Activated CD4-positive, alpha-beta T cell treated with anti-CD3 and anti-CD28 coated beads, Interleukin-2, amount 50 U/mL, for 24 hours (primary cell): ENCODE data around the gene KRTAP5-3.
"Not testable (repeated sequence)": the region's sequence is repeated elsewhere in the genome, so short reads cannot be mapped to it uniquely, and the experiment has no call there.

Experiments
- DNase-seq, 2 donors: peaks; one replicate each; pipeline ENCODE4 v3.0.0-alpha.2; 2020; ENCODE audit warnings: low read depth in 1 of 2, low spot score in 1 of 2

Gene KRTAP5-3

GRCh38 chr11:1584661-1585370 lies 23.4 kb downstream of the KRTAP5-3 start, which contains the start of gene KRTAP5-1:
Gene KRTAP5-1 (minus strand): TSS chr11:1585283. CDS start chr11:1585249, 34 bp downstream.
- DNase-seq: not testable (repeated sequence)

- DNase-seq: not testable (repeated sequence)
These were observed 25.4 kb downstream of the KRTAP5-3 start for GRCh38 chr11:1582909-1583308.

DNA sequence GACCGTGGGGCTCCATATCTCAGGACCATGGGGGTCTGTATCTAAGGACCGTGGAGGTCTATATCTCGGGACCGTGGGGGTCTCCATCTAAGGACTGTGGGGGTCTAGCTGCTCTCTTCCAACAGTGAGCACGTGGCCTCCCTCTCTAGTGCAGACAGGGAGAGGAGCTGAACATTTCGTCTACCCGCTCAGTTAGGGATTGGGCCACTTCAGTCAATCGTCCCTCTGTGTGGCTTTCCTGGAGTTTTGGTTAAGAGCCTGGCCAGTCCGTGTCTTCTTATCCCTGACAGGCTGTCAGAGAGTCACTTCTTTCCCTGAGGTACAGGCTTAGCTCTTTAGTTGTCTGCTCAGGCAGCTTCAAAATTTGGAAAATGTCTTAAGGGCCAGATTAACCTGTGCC lies 26.3 kb downstream of the KRTAP5-3 start:
- DNase-seq: no peak

GRCh38 chr11:1576825-1577224 lies 31.4 kb downstream of the KRTAP5-3 start:
- no peak for DNase-seq

- not testable (repeated sequence) for DNase-seq
These were observed 32.5 kb downstream of the KRTAP5-3 start for GRCh38 chr11:1575756-1576155.

DNA sequence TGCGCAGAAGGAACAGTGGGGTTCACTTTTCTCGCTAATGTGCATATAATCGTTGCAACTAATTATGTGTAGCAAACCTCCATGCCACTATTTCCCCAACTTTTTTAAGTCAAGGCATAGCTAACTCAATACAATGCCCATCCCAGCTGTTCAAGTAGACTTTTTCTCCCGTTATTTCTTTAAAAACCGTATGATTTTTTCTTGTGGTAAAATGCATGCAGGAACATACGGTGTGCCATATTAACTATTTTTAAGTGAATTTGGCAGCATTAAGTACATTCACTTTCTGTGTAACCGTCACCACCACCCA lies 33.4 kb downstream of the KRTAP5-3 start:
- DNase-seq: no peak

- DNase-seq: peak; percentile 30 to 38
These were observed 33.9 kb downstream of the KRTAP5-3 start for GRCh38 chr11:1574238-1574932.

DNA sequence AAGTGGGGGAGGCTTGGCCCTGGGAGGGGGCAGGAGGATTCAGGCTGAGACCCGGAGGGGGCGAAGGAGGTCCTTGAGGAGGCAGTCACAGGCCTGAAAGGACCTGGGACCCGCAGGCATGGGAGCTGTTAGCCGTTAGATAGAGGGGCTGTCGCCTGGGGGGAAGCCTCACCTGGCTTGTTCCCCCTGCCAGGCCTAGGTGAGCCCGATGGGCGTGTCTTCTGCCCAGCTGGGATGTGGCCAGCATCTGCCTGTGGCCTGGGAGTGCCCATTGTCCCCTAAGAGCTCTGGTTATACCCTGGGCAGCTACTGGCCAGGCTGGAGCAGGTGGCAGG lies 34.4 kb downstream of the KRTAP5-3 start:
- DNase-seq: no peak

- no peak for DNase-seq
These were observed 35.0 kb downstream of the KRTAP5-3 start for GRCh38 chr11:1573077-1573902.

GRCh38 chr11:1572197-1573076 lies 35.8 kb downstream of the KRTAP5-3 start, which contains the start of gene DUSP8:
Gene DUSP8 (minus strand): TSS chr11:1572271. CDS start chr11:1565826, 6,445 bp downstream.
- peak; percentile 86 to 87 for DNase-seq

GRCh38 chr11:1571760-1572196 lies 36.5 kb downstream of the KRTAP5-3 start:
- DNase-seq: no peak

- no peak for DNase-seq
These were observed 37.1 kb downstream of the KRTAP5-3 start for GRCh38 chr11:1570896-1571759.

DNA sequence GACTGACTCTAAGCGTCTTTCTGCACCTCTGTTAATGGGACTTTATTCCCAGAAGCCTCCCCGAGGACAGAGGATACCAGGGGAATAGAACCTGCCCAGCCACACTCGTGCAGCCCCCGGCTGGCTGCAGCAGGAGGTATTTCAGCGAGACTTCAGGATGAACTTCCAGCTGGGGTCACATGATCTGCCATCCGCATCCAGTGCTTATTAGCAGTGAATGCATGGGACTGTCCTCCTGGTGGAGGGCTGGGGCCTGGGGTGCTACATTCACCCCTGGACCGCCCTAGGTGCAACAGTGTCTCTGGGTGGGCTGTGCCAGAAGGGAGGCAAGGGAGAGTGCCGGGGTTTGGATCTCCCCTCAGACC lies 37.8 kb downstream of the KRTAP5-3 start:
- no peak for DNase-seq

DNA sequence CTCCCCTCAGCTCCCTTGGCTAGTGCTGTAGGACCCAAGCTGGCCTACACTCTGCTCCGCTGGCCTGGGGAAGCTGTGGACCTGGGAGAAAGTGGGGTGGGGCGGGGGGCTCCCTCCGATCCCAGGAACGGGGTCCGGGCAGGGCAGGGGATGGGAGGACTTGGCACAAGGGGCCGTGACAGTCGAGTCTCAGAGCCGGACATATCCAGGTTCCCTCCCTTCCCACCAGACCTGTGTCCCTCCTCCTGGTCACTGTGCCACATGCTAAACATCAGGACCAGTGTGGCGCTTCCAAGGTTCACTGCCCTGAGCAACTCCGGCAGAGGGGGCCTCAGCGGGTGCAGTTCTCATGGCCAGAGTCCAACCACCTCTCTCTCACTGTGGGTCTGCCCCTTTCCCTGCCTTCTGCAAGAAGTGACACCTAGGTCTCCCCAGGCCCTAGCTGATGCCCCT lies 38.2 kb downstream of the KRTAP5-3 start:
- no peak for DNase-seq

GRCh38 chr11:1569251-1569780 lies 38.9 kb downstream of the KRTAP5-3 start:
- no peak for DNase-seq

DNA sequence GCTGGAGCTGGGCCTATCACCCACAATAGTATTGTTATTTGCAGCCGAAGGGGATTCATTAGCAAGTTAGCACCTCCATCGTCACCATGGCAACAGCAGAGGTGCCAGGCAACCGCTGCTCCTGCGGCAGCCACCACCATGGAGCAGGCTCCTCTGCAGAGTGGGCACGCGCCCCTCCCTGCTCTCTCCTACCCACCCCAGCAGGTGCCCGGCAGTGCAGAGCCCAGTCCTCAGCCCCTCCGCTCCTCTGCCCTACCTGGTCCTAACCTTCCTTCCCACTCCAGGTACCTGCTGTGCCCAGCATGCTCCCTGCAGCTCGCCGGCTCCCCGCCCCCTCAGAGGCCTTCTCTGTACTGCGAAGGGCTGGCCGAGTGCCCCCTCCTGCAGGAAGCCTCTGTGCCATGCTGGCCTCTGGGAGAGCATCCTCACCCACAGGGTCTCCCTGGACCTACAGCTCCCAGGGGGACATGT lies 39.8 kb downstream of the KRTAP5-3 start:
- DNase-seq: no peak

GRCh38 chr11:1567721-1568100 lies 40.6 kb downstream of the KRTAP5-3 start:
- DNase-seq: no peak

GRCh38 chr11:1567052-1567720 lies 41.1 kb downstream of the KRTAP5-3 start:
- no peak for DNase-seq
